Pancreas (tissue), 10 donors: ENCODE results near the gene LRWD1. TPM values are rescaled to one million over a fixed set of nuclear protein-coding genes. Genes with fewer than 3 reads are reported as not detected.

ENCODE experiments used
- ATAC-seq, 4 donors: fragments of 200-7000 bp; cut with Tn5 transposase; one replicate each; pipeline versions ENCODE4 v1.8.0 to v1.9.1; 2020; ENCODE audit warnings: mild to moderate bottlenecking in 4 of 4, moderate library complexity in 4 of 4
- DNase-seq, 6 donors: peaks; one replicate each; pipeline ENCODE4 v3.0.0-alpha.2; 2020
- FAIRE-seq: peaks from 2 replicates; lab custom pipeline; 2012; peaks lifted over from hg19 to GRCh38; lab: Jason Lieb, UNC
- H3K27ac ChIP-seq, 4 donors: fragments of 200-600 bp; sonication (generic); 1 replicate in 3 of 4; 2 replicates in 1 of 4; pipeline versions ENCODE4 v1.5.0 to v1.8.0; 2020
- H3K27me3 ChIP-seq, 4 donors: fragments of 200-600 bp; one replicate each; pipeline ENCODE4 v1.8.0; 2021
- H3K36me3 ChIP-seq, 3 donors: fragments of 200-600 bp; sonication (generic) in 1 of 3; one replicate each; pipeline versions ENCODE4 v1.5.0 to v1.8.0; 2020 to 2021
- H3K4me1 ChIP-seq, 3 donors: fragments of 200-600 bp; one replicate each; pipeline ENCODE4 v1.8.0; 2021
- H3K4me3 ChIP-seq, 4 donors: fragments of 200-600 bp; sonication (generic) in 2 of 4; one replicate each; pipeline versions ENCODE4 v1.5.0 to v1.8.0; 2020 to 2021
- H3K9me3 ChIP-seq, 4 donors: fragments of 200-600 bp; one replicate each; pipeline ENCODE4 v1.8.0; 2021
- CTCF ChIP-seq, 4 donors: fragments of 200-600 bp; sonication (generic) in 3 of 4; IDR thresholded peaks; one replicate each; pipeline versions ENCODE4 v1.5.0 to v1.8.0; 2021; ENCODE audit warnings: antibody characterized with exemption in 4 of 4
- WGBS, 2 donors: extraction: QIAGEN DNeasy Blood & Tissue Kit; methylation state at CpG; one replicate each; pipeline ENCODE4 v1.1.7; 2013; 5-methylcytosine and 5-hydroxymethylcytosine counted together
- intact Hi-C, 3 donors: fragments of 100-400 bp; cut with DNase I; formaldehyde crosslinking; loops; one replicate each; pipeline versions ENCODE4 v1.11.1 to v1.14.2; 2022
- polyA plus RNA-seq, 2 donors: library from polyadenylated mRNA; stranded (reverse); fragments of 200-250 nt; gene quantifications; one replicate each; pipeline ENCODE4 v1.2.3, GENCODE V29; 2013
- total RNA-seq, 6 donors: library from RNA; stranded (reverse); fragmentation: NEBNext Ultra II Directional in 4 of 6; extraction: Animal tissue kit (Norgen Biotek cat#: 25700) in 4 of 6; gene quantifications; one replicate each; pipeline versions ENCODE4 v1.2.1 to v1.2.4, GENCODE V29; 2021 to 2023
- donor health status: healthy with polysubstance abuse.
- donor health status: DM: no; HTN: no; CAD: no; lungs with moderate emphysema.
- donor health status: DM: no; HTN: no; CAD: no.
- donor health status: control.
- donor health status: control.
- donor health status: Bipolar disorder and iron deficiency.
- donor health status: DM: yes; HTN: yes; CAD: no.
- donor health status: DM: no; HTN: no; CAD: no.
- donor health status: DM: no; HTN: no; CAD: no.
- donor health status: DM: yes; HTN: yes; CAD: no.

Gene LRWD1
- total and polyA plus RNA-seq, 8 donors = 5.1 to 18.4 (median 8.3) TPM

DNA sequence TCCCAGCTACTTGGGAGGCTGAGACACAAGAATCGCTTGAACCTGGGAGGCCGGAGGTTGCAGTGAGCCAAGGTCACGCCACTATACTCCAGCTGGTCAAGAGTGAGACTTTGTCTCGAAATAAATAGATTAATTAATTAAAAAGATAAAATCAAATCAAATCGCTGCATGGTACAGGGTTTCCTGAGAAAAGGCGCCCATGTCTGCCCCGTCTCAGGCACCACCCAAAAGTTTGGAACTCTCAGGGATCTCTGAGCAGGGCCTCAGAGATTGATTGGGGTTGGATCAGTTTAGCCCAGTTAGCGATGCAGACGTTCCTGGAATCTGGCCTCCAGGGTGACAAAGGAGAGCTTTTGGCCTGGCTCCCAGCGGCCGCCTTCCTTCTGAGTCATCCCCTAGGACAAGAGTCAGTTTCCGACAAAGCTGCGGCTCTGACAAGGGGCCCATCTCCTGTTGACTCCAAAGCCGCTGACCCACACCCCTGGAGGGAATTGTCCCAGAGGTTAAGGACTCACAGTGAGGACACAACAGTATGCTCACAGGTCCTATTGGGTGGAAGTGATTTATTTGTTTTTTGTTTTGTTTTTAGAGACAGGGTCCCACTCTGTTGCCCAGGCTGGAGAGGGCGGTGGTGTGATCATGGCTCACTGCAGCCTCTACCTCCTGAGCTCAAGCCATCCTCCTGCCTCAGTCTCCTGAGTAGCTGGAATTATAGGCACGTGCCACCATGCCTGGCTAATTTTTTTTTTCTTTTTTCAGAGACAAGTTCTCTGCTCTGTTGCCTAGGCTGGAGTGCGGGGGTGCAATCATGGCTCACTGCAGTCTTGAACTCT, 24.6 kb upstream of the LRWD1 start:
- TF ChIP-seq CTCF (IDR thresholded peaks at IDR 0.05) = no peak
- H3K27ac ChIP-seq = peak overlapping the region in 1 of 4 donors; percentile 4
- no peaks in the 10 kb centered on the region for H3K27me3 ChIP-seq
- intact Hi-C loops = no loop called here
- H3K9me3 ChIP-seq = no peaks in the 10 kb centered on the region
- H3K4me1 ChIP-seq = no peaks in the 10 kb centered on the region
- FAIRE-seq = no peak
- 85 to 92% methylated on average over 17 of the region's 17 CpGs for WGBS, 2 donors
- no peak overlapping the region for H3K4me3 ChIP-seq
- peak in 3 of 4 donors; percentile 44 to 59 (median 51) for ATAC-seq
- peak in 1 of 6 donors; percentile 33 for DNase-seq
- H3K36me3 ChIP-seq = no peaks in the 10 kb centered on the region

GRCh38 chr7:102444961-102445673, 19.7 kb upstream of the LRWD1 start:
- Histone ChIP-seq H3K36me3 (peaks cover 0 to 5% (median 0%) of the 10 kb centered on the region in 3 donors), H3K4me1 (no peaks in the 10 kb centered on the region), H3K27ac (no peak overlapping the region), H3K9me3 (no peaks in the 10 kb centered on the region), H3K27me3 (no peaks in the 10 kb centered on the region), H3K4me3 (no peak overlapping the region)
- DNase-seq (no peak), ATAC-seq (no peak), FAIRE-seq (no peak)
- intact Hi-C loops = no loop called here
- TF ChIP-seq CTCF (IDR thresholded peaks at IDR 0.05) = no peak
- WGBS, 2 donors = 89% methylated on average over 17 of the region's 17 CpGs

DNA sequence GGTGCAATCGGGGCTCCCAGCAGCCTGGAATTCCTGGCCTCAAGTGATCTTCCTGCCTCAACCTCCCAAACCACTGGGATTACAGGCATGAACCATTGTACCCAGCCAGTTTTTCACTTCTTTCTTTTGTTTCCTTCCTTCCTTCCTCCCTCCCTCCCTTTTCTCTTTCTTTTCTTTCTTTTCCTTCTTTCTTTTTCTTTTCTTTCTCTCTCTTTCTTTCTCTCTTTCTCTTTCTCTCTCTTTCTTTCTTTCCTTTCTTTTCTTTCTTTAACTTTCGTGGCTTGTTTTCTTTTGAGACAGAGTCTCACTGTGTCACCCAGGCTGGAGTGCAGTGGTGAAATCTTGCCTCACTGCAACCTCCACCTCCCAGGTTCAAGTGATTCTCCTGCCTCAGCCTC, 19.1 kb upstream of the LRWD1 start:
- no peaks in the 10 kb centered on the region for H3K27me3 ChIP-seq
- ATAC-seq = no peak
- intact Hi-C loops = no loop called here
- no peak overlapping the region for H3K27ac ChIP-seq
- H3K36me3 ChIP-seq = peaks cover 0 to 5% (median 0%) of the 10 kb centered on the region in 3 donors
- FAIRE-seq = no peak
- no peak for DNase-seq
- no peaks in the 10 kb centered on the region for H3K9me3 ChIP-seq
- no peak overlapping the region for H3K4me3 ChIP-seq
- 71 to 74% methylated on average over 2 of the region's 2 CpGs for WGBS, 2 donors
- TF ChIP-seq CTCF (IDR thresholded peaks at IDR 0.05) = no peak
- no peaks in the 10 kb centered on the region for H3K4me1 ChIP-seq

GRCh38 chr7:102446387-102447156, 18.2 kb upstream of the LRWD1 start:
- no peak for ATAC-seq
- Histone ChIP-seq H3K27ac (no peak overlapping the region), H3K27me3 (no peaks in the 10 kb centered on the region), H3K4me3 (no peak overlapping the region), H3K4me1 (no peaks in the 10 kb centered on the region), H3K36me3 (peaks cover 0 to 5% (median 0%) of the 10 kb centered on the region in 3 donors), H3K9me3 (no peaks in the 10 kb centered on the region)
- WGBS, 2 donors = 92 to 95% methylated on average over 41 of the region's 41 CpGs
- no peak for TF ChIP-seq CTCF (IDR thresholded peaks at IDR 0.05)
- intact Hi-C loops = no loop called here
- DNase-seq = no peak
- FAIRE-seq = no peak
